DMS79 (cell line): ENCODE measurements around the gene TAF1C.
"Not testable (repeated sequence)": the region's sequence is repeated elsewhere in the genome, so short reads cannot be mapped to it uniquely, and the experiment has no call there.

Experiments used
- DNase-seq: peaks from one replicate; lab custom pipeline; 2025; lab: John Stamatoyannopoulos, UW

Gene TAF1C, protein sequence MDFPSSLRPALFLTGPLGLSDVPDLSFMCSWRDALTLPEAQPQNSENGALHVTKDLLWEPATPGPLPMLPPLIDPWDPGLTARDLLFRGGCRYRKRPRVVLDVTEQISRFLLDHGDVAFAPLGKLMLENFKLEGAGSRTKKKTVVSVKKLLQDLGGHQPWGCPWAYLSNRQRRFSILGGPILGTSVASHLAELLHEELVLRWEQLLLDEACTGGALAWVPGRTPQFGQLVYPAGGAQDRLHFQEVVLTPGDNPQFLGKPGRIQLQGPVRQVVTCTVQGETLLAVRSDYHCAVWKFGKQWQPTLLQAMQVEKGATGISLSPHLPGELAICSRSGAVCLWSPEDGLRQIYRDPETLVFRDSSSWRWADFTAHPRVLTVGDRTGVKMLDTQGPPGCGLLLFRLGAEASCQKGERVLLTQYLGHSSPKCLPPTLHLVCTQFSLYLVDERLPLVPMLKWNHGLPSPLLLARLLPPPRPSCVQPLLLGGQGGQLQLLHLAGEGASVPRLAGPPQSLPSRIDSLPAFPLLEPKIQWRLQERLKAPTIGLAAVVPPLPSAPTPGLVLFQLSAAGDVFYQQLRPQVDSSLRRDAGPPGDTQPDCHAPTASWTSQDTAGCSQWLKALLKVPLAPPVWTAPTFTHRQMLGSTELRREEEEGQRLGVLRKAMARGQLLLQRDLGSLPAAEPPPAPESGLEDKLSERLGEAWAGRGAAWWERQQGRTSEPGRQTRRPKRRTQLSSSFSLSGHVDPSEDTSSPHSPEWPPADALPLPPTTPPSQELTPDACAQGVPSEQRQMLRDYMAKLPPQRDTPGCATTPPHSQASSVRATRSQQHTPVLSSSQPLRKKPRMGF

DNA sequence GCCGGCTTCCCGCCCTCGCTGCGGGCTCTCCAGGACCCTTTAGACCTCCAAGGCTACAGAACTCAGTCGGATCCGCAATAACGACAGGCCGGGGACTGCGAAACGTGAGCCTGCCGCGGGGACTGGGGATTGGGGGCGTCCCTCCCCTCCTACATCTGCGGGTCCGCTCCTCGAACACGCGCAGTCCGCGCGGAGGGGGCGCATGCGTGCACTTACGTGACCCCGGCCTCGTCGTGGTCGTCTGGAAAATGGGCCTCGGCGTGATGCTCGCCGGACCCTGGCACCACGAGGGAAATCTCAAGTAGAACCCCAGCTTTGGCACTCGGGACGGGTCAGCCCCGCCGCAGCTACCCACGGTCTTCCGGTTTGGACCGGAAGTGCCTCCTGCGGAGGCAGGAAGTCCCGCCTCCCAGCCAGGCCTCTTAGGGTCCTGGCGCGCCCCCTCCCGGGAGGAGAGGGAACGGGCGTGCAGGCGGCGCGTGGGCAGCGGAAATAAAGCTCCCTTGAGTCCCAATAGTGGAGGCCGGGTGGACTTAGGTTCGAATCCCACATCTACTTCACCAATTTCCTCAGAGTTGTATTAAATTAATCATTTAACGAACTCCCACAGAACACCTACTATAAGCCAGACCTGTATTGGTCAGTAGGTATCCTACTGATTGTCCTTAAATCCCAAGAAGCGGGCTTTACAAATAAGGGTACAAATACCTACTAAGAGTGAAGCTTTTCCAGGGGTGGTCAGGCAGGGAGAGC is at the start of gene TAF1C:
Gene TAF1C (minus strand): TSS at position 373 of the 753 bp plus-strand sequence. CDS start 2,069 bp downstream, outside the sequence.
- peak; percentile 53 for DNase-seq

DNA sequence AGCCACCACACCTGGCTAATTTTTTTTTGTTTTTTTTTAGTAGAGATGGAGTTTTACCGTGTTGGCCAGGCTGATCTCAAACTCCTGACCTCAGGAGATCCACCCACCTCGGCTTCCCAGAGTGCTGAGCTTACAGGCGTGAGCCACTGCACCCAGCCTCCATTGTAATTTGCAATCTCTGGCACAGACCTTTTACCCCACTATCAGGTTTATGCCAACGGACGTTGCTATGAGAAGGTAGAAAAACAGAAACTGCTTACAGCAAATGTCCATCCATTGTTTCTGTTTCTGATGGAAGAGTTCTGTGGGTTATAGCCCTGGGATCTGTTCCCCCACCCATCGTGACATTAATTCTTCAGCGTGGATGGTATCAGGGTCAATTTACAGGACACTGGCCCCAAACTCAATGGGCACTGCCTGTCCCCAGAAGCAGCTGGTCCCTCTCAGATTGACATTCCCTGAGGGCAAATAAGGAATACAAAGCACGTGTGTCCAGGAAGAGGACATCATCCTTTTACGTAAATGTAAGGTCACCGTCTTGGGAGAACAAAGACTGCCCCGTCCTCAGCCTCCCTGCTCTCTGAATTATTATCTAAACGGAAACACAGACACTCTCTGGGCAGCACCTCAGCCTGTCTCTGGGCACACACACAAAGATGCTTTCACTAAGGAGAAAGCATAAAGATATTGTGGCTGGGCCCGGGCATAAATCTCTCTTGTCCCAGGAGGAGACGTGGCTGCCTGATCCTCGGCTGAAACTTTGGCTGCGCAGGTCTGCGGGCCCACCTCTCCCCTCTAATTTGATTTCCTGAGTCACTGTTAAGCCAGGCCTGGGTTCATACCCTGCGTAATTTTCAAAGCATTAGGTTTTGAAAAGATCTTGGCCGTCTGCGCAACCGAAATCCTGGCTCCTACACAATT is 47.7 kb upstream of the TAF1C start:
- no peak for DNase-seq

DNA sequence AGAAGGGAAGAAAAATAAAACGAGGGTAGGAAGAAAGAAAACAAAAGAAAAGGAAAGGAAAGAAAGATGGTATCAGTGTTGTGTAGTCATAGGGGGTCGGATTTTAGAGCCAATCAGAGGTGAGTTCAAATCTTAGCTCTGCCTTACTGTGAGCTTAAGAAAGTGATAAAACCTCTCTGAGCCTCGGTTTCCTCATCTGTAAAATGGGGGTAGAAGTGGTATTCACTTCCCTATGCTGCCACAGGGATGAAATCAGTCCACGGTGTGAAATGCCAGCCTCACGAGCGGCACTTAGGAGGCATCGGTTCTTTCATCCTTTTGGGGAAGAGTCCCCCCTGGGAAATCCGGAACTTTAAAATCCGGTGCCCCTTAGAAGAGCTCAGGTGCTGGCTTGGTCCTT is 46.9 kb upstream of the TAF1C start:
- DNase-seq: no peak

DNA sequence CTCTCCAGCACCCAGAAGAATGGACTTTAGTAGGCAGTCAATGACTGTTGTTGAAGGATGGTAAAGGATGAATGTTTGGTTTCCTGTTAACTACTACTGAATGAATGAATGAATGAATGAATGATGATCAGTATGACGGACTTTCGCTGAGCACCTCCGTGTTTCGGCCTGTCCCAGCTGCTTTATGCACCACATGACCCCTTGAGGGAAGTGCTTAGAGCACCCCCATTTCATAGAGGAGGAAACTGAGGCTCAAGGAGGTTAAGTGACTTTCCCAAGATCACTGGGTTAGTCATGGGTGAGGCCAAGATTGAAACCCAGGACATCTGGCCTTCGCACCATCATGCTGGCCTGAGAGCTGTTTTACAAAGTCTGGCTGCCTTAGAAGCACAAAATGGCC is 46.1 kb upstream of the TAF1C start:
- no peak for DNase-seq

DNA sequence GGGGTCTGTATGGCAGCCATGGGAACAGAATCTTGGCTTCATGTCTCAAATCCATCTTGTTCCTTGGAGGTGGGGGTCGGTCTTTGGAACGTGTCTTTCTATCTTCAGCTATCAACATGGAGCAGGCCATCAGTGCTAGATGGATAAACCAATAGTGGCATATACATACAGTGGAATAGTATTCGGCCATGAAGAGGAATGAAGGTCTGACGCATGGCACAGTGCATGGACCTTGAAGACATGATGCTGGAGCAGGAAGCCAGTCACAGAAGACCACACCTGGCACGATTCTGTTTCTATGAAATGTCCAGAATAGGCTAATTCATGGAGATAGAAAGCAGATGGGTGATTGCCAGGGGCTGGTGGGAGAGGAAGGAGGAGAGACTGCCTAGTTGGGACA is 45.2 kb upstream of the TAF1C start:
- no peak for DNase-seq

DNA sequence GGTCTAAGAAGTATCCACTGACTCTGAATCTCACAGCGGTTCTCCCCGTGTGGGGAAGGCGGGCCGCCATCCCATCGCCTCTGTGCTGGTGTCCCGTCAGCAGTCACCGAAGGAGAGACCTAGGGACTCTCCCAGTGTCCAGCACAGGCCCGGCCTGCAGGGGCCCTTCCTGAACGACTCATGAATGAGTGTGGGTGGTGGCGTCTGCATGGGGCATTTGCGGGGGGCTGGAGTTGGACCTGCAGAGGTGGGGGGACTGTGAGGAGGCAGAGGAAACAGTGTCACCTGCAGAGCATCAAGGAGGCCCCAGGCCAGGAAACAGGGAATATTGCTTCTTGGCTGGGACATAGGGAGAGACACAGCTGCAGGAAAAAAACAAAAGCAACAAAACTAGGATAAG is 42.6 kb upstream of the TAF1C start:
- no peak for DNase-seq

DNA sequence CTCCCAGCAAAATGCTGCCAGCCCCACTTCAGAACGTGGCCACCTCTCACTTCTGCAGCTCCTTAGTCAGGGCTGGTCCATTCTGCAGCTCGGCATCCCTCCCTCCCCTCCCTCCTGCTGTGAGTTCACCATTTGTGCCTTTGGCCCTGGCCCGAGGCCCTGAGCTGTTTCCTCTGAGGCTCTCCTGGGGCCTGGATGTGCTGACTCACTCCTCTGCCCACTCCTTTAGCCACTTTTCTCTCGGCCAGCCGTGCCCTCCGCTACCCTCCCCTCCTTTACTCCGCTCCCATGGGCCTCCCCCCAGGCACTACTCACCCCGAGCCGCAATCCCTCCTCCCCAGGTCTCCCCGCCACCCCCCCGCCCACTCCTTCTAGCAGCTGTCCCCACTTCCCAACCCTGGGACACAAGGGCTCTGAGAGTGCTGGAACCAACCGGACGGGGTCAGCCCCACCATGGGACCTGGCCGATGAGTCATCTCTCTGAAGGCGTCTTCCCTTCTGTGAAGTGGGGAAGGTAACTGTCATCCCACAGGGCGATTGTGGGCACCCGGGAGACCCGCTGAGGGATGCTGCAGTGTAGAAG is 41.5 kb upstream of the TAF1C start:
- DNase-seq: no peak

DNA sequence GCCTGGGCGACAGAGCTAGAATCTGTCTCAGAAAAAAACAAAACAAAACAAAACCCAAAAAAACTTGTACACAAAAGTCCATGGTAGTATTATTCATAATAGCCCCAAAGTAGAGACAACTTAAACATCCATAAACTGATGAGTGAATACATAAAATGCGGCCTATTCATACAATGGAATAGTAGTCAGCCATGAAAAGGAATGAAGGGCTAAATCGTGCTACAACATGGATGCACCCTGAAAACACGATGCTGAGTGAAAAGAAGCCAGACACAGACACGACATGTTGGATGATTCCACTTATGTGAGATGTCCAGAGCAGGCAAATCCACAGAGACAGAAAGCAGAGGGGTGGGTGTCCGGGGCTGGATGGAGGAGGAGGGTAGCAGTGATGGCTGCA is 40.7 kb upstream of the TAF1C start:
- DNase-seq: no peak

DNA sequence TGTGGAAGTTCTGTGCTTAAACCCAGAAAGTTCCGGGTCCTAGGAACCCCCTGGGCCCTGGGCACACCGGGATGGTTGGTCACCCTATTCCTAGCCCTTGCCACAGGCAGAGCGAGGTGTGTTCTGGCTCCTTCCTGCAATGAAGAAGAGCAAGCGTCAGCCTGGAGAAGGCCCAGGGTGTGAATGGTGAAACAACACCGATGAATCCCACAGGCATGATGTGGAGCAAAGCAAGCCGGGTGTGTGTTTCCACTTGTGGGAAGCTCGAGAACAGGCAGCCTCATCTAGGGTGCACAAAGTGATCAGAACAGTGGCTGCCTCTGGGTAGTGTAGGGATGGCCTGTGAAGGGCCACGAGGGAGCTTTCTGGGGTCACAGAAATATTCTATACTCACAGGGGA is 39.2 kb upstream of the TAF1C start:
- DNase-seq: no peak

DNA sequence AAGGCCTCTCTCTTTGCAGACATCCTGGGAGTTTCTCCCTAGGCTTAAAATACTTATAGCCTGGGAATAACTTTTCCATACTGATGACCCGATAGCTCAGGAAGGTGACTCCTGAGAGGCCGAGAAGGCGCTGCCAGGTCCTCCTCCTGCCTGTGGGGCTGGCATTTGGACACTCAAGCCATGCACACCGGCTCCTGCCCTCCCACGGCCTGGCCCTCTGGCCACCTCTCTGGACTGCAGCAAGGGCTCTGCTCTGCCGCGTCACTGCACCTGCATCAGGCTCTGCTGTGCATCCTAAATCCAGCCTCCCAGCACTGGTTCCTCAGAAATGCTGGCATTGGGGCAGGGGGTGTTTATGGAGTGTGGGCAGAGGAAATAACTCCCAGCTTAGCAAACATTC is 38.7 kb upstream of the TAF1C start:
- no peak for DNase-seq

DNA sequence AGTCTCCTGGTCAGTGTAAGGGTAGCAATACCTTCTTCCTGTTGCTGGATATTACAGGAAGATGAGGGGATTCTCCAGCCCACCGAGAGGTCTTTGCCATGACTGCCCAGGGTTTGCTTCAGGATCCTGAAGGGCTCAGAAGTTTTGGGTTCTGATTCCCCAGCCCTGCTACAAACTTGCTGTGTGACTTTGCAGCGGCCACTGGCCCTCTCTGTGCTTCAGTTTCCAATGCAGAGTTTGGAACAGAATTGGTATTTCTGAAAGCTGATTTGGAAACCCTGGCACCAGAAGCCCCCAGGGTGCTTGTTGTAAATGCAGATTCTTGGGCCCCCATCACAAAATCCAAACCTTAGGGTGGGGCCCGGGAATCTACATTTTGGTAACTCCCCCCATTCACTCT is 38.3 kb upstream of the TAF1C start:
- no peak for DNase-seq

DNA sequence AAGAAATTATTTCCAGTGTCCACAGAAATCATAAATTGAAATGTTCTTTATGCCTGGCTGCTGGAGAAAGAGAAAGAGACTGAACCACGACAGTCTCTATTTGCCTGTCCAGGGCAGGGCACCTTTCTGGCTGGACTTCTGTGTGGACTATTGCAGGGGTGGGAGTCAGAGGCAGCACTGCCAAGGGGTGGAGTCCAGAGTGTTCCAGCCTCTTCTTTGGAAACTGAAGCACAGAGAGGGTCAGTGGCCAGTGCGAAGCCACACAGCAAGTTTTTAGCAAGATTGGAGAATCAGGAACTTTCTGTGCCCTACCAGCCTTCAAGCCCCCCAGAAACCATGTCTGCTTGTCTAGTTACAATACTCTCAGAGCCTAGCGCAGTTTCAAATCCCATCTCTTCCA is 37.7 kb upstream of the TAF1C start:
- no peak for DNase-seq

DNA sequence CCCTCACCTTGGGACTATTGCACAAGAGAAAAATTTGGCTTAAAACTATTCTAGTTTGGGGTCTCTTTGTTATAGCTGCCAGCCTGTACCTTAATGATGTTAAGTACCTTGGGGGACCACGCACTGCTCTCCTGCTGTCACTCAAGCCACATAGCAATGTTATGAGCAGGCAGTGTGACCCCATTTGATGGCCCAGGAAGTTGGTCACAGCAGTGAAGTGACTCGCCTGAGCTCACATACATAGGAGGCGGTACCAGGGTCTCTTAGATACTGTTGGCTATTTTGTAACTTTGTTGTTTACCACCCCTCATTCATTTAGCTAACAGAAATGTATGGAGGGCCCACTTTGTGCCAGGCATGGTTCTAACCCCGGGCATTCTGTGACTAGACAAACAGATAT is 36.6 kb upstream of the TAF1C start:
- no peak for DNase-seq

DNA sequence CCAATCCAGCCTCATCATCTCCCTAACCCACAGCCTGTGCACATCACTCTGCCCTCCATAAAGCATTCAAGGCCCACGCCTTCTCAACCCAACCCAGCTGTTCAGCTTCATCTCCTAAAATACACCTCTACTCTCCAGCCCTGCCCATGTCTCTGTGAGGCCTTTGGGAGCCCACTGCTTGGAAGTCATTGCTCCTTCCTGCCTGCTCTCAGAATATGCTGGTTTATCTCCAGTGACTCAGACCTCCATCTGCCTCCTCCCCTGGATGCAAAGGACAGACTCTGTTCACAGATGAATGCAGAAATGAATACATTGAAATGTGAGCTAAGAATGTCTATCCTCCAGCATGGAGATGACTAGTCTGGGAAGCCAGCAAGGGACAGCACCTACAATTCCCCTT is 34.0 kb upstream of the TAF1C start:
- DNase-seq: no peak

DNA sequence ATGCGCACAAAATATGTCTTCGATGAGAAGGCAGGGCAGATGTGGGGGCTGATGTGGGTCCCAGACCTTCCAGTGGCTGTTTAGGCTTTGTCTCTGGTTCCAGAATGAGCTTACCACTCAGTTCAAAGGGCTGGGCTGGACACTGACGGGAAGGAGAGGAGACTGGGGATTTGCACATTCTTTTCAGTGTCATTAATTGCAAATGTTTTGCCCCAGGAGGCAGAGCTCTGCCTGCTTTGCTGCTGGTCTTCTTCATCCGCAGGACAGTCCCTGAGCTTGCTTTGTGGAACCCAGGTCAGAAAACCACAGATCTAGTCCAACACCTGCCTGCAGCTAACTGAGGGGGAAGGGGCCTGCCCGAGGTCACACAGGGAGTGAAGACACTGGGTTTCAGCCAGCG is 32.1 kb upstream of the TAF1C start:
- no peak for DNase-seq

DNA sequence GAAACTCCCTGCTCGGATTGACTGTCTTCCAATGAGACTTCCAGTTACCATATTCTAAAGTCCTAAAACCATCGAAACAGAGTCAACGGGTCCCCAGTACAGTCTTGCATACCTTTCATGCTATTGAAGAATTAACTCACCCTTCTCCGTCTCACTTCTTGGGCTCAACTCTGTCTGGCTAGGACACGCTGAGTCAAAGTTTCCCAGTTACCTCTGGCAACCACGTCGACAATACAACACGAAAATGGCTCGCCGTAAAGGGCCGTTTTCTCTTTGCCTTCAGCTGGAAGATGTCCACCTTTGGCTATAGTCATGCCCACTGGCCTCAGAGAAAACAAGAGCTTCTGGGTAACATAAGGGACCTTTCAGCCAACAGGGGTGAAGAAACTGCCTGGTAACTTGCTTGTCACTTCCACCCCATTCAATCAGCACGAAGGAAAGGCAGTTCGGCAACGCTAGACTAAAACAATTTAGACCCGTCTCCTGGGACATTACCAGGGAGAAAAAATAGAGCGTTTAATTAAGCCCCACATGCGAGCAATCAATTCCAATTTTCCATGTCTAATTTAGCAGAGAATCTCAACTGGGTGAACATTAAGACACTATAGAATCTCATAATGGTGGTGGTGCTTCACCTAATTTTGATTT is 31.4 kb upstream of the TAF1C start:
- no peak for DNase-seq

DNA sequence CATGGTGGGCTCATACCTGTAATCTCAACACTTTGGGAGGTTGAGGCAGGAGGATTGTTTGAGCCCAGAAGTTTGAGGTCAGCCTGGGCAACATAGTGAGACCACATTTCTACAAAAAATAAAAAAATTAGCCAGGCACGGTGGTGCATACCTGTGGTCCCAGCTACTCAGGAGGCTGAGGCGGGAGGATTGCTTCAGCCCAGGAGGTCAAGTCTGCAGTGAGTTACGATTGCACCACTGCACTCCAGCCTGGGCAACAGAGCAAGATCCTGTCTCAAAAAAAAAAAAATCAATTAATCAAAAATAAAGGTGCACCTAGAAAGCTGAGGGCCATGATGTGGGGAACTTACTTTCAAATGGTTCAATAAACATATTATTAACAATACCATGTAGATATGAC is 29.3 kb upstream of the TAF1C start:
- not testable (repeated sequence) for DNase-seq

DNA sequence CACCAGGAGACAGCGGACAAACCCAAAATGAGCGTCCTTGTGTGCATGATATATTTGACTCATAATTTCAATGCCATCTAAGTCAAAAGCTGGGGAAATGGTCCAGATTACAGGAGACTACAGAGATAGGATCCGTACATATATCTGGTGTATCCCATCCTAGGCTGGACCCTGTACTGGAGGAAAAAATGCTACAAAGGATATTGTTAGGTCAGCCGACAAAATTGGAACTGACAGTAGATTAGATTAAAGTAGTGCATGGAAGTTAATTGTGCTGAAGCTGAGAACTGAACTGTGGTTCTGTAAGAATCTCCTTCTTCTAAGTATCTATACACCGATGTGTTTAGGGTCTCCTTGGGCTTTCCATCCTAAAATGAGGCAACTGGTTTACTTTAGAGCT is 28.7 kb upstream of the TAF1C start:
- no peak for DNase-seq

DNA sequence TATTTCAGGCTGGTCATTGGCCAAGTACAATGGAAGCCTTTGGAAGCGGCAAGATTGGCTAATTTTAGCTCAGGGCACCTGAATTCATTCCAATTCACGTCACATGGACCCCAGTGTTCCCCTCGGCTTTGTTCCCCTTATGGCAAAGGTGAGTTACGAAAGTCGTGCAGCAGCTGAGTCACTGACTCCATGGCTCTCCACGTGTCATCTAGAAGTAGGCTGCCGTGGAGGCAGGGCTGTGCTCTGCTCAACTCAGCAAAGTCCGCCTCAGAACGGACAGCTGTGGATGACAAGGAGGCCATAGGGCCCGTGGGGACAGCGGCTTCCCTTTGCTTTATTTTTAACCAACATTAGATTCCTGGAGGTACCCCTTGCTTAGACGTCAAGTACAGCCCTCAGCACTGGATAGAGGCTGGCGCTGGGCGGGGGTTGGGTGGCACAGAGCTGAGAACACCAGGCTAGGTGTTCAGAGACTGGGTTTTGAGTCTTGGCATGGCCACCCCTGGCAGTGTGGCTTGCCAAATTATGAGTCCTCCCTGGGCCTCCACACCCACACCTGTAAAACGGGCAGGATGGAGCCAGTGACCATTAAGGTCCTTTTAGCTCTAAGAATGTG is 27.7 kb upstream of the TAF1C start:
- no peak for DNase-seq

DNA sequence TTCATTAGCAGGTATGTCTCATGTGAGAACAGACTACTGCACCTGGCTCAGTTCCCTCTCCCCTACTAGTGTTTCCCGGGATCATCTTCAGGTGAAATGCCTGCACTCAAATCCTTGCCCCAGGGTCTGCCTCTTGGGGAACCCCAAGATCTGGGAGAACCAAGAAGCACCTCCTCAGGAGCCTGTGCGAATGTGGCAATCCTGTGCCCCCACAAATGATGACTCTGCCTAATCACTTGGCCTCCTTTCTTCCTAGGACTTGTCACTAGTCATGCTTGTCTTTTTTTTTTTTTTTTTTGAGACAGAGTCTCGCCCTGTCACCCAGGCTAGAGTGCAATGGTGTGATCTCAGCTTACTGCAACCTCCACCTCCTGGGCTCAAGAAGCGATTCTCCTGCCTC is 25.8 kb upstream of the TAF1C start:
- DNase-seq: no peak
